Measurements from ENCODE around the gene CLCN7. TPM values are rescaled to one million over a fixed set of nuclear protein-coding genes. Genes with fewer than 3 reads are reported as not detected.
A peak's percentile ranks its signal among the peaks of the same experiment; 100 is the strongest.

CLCN7 gene, protein sequence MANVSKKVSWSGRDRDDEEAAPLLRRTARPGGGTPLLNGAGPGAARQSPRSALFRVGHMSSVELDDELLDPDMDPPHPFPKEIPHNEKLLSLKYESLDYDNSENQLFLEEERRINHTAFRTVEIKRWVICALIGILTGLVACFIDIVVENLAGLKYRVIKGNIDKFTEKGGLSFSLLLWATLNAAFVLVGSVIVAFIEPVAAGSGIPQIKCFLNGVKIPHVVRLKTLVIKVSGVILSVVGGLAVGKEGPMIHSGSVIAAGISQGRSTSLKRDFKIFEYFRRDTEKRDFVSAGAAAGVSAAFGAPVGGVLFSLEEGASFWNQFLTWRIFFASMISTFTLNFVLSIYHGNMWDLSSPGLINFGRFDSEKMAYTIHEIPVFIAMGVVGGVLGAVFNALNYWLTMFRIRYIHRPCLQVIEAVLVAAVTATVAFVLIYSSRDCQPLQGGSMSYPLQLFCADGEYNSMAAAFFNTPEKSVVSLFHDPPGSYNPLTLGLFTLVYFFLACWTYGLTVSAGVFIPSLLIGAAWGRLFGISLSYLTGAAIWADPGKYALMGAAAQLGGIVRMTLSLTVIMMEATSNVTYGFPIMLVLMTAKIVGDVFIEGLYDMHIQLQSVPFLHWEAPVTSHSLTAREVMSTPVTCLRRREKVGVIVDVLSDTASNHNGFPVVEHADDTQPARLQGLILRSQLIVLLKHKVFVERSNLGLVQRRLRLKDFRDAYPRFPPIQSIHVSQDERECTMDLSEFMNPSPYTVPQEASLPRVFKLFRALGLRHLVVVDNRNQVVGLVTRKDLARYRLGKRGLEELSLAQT
- total RNA-seq (2012; rRNA removed) (10.8 TPM in 2 replicates), polyA plus RNA-seq (2012; rRNA removed) (45.2 and 52.9 TPM in 2 replicates), Bru-seq, nascent RNA (percentile 50 among the genes with signal in this experiment), BruChase-seq, experiment 1, labeled RNA remaining after a 6-hour chase (percentile 71 among the genes with signal in this experiment), BruChase-seq, experiment 2, labeled RNA remaining after a 2-hour chase (percentile 65 among the genes with signal in this experiment)
- 20.3 and 36.5 TPM in 2 replicates for polyA plus RNA-seq (2012; cell fraction: cytosol; rRNA removed)
- 84.9 and 258 TPM in 2 replicates for polyA plus RNA-seq (2012; cell fraction: nucleus; rRNA removed; ENCODE audit: low replicate concordance)
- long read RNA-seq, full-length matches to known transcripts = 6 of 49 reads
- long read RNA-seq, partial matches to known transcripts = 24 of 49 reads
- long read RNA-seq, other reads (novel, unspliced or antisense) = 19 of 49 reads

DNA sequence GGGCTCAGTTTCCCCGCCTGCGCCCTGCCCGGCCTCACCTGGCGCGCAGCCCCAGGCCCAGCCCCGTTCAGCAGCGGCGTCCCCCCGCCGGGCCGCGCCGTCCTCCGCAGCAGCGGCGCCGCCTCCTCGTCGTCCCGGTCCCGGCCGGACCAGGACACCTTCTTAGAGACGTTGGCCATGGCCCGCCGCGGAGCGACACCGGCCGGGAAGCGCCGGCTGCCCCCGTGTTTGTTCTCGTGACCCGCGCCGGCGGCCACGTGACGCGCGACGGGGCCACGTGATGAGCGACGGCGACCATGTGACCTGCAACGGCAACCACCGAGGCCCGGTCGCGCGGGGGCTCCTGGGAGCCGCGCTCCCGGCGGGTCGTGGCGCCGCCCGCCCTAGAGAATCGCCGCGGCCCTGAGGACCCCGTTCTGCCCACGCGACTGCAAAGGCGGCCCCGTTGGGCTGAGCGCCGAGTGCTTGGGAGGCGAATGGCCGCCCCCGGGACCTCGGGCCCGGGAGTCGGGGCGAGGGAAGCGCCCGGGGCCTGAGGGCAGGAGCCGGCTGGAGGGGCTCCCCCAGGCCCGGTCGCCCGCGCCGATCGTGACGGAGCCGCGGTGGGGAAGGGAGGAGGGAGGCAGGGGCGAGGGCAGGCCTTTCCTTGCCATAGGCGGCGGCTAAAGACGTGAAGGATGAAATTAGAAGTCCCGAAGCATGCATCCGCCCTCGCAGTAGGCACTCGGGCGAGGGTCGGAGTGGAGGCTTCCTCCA is at the start of gene CLCN7:
Gene CLCN7, minus strand, starts transcription at position 233 of the 756 bp plus-strand sequence. Its CDS starts 54 bp downstream, at position 179.
- Histone ChIP-seq H3K56ac (ENCODE audit: extremely low read depth, insufficient read depth, low read length) (peak within 1 kb of the TSS; percentile 67), H3K9ac (ENCODE audit: low read depth, low read length) (peak within 1 kb of the TSS; percentile 78), H3K18ac (ENCODE audit: low read depth, low read length) (no peak within 1 kb of the TSS; the same call in 1 of the 2 replicates), H3K27ac (ENCODE audit: insufficient read depth, low read length) (peak within 1 kb of the TSS; percentile 83), H3K14ac (replicated peaks; ENCODE audit: low read depth, low read length) (peak within 1 kb of the TSS; percentile 60), H4K8ac (ENCODE audit: low read depth in 2 of 2, low read length in 2 of 2) (peak within 1 kb of the TSS; percentile 99 to 100), H3K79me1 (ENCODE audit: low read depth in 1 of 2, low read length in 2 of 2) (peaks cover 24 to 46% of the 10 kb centered on the region in 2 experiments), H4K91ac (ENCODE audit: insufficient read depth, low read depth, low read length) (peak within 1 kb of the TSS; percentile 81), H3K36me3 (ENCODE audit: control insufficient read depth, insufficient read depth, low read length) (peaks cover 3% of the 10 kb centered on the region; the same call in 1 of the 2 replicates), H2AFZ (replicated peaks; ENCODE audit: low read length, poor library complexity) (peak within 1 kb of the TSS; percentile 99), H3K4me2 (ENCODE audit: low read depth, low read length) (peak within 1 kb of the TSS; percentile 99), H3K9me3 (ENCODE audit: control insufficient read depth, insufficient read depth, low read length) (peaks cover 3% of the 10 kb centered on the region; the same call in 1 of the 2 replicates), H3K27me3 (ENCODE audit: control insufficient read depth, insufficient read depth, low read length) (no peaks in the 10 kb centered on the region), H2AK5ac (ENCODE audit: low read depth, low read length) (peak within 1 kb of the TSS; percentile 87), H2BK20ac (ENCODE audit: low read depth, low read length) (no peak within 1 kb of the TSS), H2BK15ac (ENCODE audit: low read depth, low read length) (no peak within 1 kb of the TSS), H3K23ac (ENCODE audit: low read depth, low read length) (peak within 1 kb of the TSS; percentile 69), H4K5ac (ENCODE audit: low read depth, low read length) (peak within 1 kb of the TSS; percentile 84), H2AK9ac (replicated peaks; ENCODE audit: low read depth, low read length, poor library complexity) (peak within 1 kb of the TSS; percentile 99), H3K4me1 (ENCODE audit: control insufficient read depth, insufficient read depth, low read length) (0 out of 2 replicates have a peak, but pooled peaks cover 7% of the 10 kb centered on the region), H3K9me1 (ENCODE audit: insufficient read depth, low read length) (peaks cover 8% of the 10 kb centered on the region; the same call in 1 of the 2 replicates), H2BK120ac (ENCODE audit: low read depth, low read length) (peak within 1 kb of the TSS; percentile 30), H3K4ac (ENCODE audit: low read depth, low read length) (peak within 1 kb of the TSS; percentile 89), H4K20me1 (ENCODE audit: insufficient read depth, low read length) (peaks cover 19% of the 10 kb centered on the region; the same call in 1 of the 2 replicates), H2BK5ac (ENCODE audit: low read depth, low read length, poor library complexity, severe bottlenecking) (peak within 1 kb of the TSS; percentile 77), H3K4me3 (ENCODE audit: insufficient read depth, low read depth, low read length) (peak within 1 kb of the TSS; percentile 94)
- no TSS peak for BruUV-seq (replicated peaks)
- in situ Hi-C loops (cut with MboI; ENCODE audit: low sequenced_read_pairs) = no loop called here
- TF ChIP-seq POLR2A (IDR thresholded peaks at IDR 0.05; ENCODE audit: low read depth, low read length) (peak; percentile 85), RAD21 (IDR thresholded peaks at IDR 0.05; ENCODE audit: low read length) (no peak), MAFK (IDR thresholded peaks at IDR 0.05; ENCODE audit: low read depth, low read length) (no peak), MXI1 (IDR thresholded peaks at IDR 0.05; ENCODE audit: borderline replicate concordance, low read depth, low read length) (peak; percentile 57; the same call in 1 of the 2 replicates), BHLHE40 (IDR thresholded peaks at IDR 0.05; ENCODE audit: low read depth, low read length) (peak; percentile 73; the same call in 1 of the 2 replicates), MAZ (IDR thresholded peaks at IDR 0.05; ENCODE audit: borderline replicate concordance, low read depth, low read length) (0 out of 2 replicates have a peak, but pooled peaks have one; percentile 5), FOS (IDR thresholded peaks at IDR 0.05; ENCODE audit: low read depth, low read length) (peak; percentile 100), CEBPB (IDR thresholded peaks at IDR 0.05; ENCODE audit: low read depth, low read length) (no peak)
- TF ChIP-seq, protein P1, sequence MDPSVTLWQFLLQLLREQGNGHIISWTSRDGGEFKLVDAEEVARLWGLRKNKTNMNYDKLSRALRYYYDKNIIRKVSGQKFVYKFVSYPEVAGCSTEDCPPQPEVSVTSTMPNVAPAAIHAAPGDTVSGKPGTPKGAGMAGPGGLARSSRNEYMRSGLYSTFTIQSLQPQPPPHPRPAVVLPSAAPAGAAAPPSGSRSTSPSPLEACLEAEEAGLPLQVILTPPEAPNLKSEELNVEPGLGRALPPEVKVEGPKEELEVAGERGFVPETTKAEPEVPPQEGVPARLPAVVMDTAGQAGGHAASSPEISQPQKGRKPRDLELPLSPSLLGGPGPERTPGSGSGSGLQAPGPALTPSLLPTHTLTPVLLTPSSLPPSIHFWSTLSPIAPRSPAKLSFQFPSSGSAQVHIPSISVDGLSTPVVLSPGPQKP (IDR thresholded peaks at IDR 0.05; ENCODE audit: borderline replicate concordance, low read depth, low read length) = no peak
- TF ChIP-seq, protein P2, sequence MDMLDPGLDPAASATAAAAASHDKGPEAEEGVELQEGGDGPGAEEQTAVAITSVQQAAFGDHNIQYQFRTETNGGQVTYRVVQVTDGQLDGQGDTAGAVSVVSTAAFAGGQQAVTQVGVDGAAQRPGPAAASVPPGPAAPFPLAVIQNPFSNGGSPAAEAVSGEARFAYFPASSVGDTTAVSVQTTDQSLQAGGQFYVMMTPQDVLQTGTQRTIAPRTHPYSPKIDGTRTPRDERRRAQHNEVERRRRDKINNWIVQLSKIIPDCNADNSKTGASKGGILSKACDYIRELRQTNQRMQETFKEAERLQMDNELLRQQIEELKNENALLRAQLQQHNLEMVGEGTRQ (IDR thresholded peaks at IDR 0.05; ENCODE audit: low read depth, low read length) = peak; percentile 100
- ChIA-PET POLR2A (ENCODE audit: unreplicated experiment) (no interaction called here), CTCF (no interaction called here)
- DNase-seq = peak; percentile 82
- 2% methylated on average over 55 of the region's 99 CpGs; no CpG with 5 or more reads in 1 of the 2 experiments for WGBS, 2 experiments (ENCODE audit: extremely low coverage in 2 of 2, insufficient read length in 1 of 2)
- dilution Hi-C loops (cut with HindIII; ENCODE audit: low sequenced_read_pairs, unreplicated experiment) = no loop called here
- intact Hi-C loops (cut with micrococcal nuclease) = loop anchor here (10.0 kb wide), 1 partner anchor 50 kb away; the partner anchor contains the start of gene UQCC4
- ATAC-seq (ENCODE audit: low read depth) = peak; percentile 91

Data from IMR-90 (cell line).